BE2C (cell line): Measurements from ENCODE around the gene SLC7A14.

Experiments used
- DNase-seq: peaks from one replicate; pipeline ENCODE4 v3.0.0-alpha.2; 2020
- H3K27me3 ChIP-seq: fragments of 250-450 bp; sonication (Bioruptor Pico); 2 replicates; pipeline ENCODE4 v1.5.1; 2020; ENCODE audit warnings: mild to moderate bottlenecking
- H3K36me3 ChIP-seq: fragments of 250-450 bp; sonication (Bioruptor Pico); 2 replicates; pipeline ENCODE4 v1.5.1; 2020; ENCODE audit warnings: mild to moderate bottlenecking
- H3K4me1 ChIP-seq: fragments of 250-450 bp; sonication (Bioruptor Pico); 2 replicates; pipeline ENCODE4 v1.5.1; 2020
- H3K4me3 ChIP-seq: 2 replicates; pipeline ENCODE4 v1.5.1; 2011; ENCODE audit warnings: low read depth, low read length
- H3K9me3 ChIP-seq: fragments of 250-450 bp; sonication (Bioruptor Pico); 2 replicates; pipeline ENCODE4 v1.5.1; 2020
- TF ChIP-seq, protein P1 (sequence below): IDR thresholded peaks from 2 replicates; pipeline ENCODE4 v1.5.1; 2012; ENCODE audit warnings: mild to moderate bottlenecking, low read depth, low read length

SLC7A14 gene

DNA sequence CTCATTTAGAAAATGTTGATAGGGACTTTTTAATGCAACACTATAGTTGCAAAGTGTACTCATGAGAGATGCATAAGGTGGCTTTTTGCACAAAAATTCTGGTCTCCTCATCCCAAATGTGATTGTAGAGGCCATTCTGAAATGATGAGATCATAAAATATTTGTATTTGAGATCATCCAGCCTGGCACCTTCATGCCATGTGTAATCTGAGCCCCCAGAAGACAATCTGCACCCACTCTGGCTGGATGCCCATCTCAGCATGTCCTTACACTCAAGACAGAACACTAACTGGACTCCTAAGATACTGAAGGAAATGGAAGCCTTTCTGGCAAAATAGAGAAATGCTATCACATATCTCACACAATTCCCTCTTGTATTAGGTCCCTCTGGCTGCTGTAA is 49.2 kb downstream of the SLC7A14 start:
- no peaks in the 10 kb centered on the region for H3K9me3 ChIP-seq
- peaks cover 4% of the 10 kb centered on the region; the same call in 1 of the 2 replicates for H3K36me3 ChIP-seq
- no peak overlapping the region for H3K4me3 ChIP-seq
- TF ChIP-seq, protein P1, sequence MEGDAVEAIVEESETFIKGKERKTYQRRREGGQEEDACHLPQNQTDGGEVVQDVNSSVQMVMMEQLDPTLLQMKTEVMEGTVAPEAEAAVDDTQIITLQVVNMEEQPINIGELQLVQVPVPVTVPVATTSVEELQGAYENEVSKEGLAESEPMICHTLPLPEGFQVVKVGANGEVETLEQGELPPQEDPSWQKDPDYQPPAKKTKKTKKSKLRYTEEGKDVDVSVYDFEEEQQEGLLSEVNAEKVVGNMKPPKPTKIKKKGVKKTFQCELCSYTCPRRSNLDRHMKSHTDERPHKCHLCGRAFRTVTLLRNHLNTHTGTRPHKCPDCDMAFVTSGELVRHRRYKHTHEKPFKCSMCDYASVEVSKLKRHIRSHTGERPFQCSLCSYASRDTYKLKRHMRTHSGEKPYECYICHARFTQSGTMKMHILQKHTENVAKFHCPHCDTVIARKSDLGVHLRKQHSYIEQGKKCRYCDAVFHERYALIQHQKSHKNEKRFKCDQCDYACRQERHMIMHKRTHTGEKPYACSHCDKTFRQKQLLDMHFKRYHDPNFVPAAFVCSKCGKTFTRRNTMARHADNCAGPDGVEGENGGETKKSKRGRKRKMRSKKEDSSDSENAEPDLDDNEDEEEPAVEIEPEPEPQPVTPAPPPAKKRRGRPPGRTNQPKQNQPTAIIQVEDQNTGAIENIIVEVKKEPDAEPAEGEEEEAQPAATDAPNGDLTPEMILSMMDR = no peak
- no peaks in the 10 kb centered on the region for H3K27me3 ChIP-seq
- no peak for DNase-seq
- no peaks in the 10 kb centered on the region; the same call in 1 of the 2 replicates for H3K4me1 ChIP-seq

DNA sequence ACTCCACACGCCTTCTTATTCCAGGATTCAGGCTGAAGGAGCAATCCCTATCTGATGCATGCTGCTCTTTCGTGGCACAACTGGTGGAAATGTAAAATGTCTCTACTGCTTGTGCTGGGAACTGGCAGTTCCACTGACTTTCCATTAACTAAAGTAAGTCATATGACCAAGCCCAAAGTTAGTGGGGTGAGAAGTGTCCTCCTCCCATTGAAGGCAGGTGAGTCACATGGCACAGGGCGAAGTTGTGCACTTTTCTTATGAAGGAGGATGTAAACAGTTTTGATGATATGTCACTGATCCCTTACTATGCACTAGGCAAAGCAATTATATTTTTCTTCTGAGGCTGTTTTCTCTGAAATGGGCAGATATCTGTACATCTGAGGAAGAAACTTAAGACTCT is 51.6 kb downstream of the SLC7A14 start:
- H3K4me3 ChIP-seq = no peak overlapping the region
- H3K27me3 ChIP-seq = no peaks in the 10 kb centered on the region
- peaks cover 4% of the 10 kb centered on the region; the same call in 1 of the 2 replicates for H3K36me3 ChIP-seq
- no peak for DNase-seq
- TF ChIP-seq, protein P1 = no peak
- H3K4me1 ChIP-seq = no peaks in the 10 kb centered on the region; the same call in 1 of the 2 replicates
- H3K9me3 ChIP-seq = no peaks in the 10 kb centered on the region

DNA sequence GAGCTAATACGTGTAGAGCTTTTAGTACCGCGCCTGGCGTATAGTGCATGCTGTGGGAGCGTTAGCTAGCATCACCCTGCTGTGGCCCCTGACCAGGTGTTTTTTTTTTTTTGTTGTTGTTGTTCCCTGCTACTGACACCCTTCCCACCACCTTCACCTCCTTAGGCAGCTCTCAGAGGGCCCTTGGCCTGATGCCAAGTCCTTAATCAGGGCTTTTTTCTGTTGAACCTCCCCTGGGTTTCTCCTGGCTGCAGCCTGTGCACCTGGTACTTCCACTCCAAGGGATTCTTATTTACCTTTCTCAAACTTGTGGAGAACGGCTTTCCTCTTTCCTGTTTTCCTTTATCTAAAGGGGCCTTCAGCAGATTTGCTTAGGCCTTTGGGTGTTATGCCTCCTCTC is 53.3 kb downstream of the SLC7A14 start:
- Histone ChIP-seq H3K9me3 (no peaks in the 10 kb centered on the region), H3K27me3 (no peaks in the 10 kb centered on the region), H3K4me1 (no peaks in the 10 kb centered on the region; the same call in 1 of the 2 replicates), H3K36me3 (peaks cover 4% of the 10 kb centered on the region; the same call in 1 of the 2 replicates), H3K4me3 (no peak overlapping the region)
- TF ChIP-seq, protein P1 = no peak
- no peak for DNase-seq

DNA sequence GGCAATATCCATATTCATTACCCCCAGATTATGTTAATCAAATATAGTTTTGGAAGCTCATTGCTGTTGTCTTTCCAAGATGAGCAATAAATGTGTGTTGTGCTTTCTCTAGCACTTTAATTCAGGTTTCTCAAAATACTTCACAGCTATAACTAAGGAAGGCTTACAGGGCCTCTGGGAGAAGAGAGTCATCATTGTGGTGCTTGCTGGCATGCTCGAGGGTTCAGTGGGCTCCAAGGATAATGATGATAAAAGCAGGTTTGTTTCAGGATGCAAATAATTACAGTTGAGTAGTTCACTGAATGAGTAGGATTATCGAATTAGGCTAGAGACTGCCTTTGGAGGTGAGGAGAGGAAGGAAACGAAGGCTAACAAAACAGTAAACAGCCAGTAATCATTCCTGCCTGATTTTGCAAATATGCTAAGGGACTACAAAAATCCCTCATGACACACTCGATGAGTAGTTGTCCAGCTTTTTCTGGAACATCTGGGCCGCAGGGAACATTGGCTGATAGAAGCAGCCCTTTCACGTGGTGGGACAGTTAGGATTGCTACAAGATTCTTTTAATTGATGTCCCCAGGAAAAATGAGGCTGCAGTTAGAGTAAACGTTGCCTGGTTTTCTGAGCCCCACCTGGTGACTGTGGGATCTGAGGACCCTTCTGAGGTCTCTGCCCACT is 54.1 kb downstream of the SLC7A14 start:
- no peaks in the 10 kb centered on the region for H3K27me3 ChIP-seq
- H3K9me3 ChIP-seq = no peaks in the 10 kb centered on the region
- no peak overlapping the region for H3K4me3 ChIP-seq
- no peaks in the 10 kb centered on the region; the same call in 1 of the 2 replicates for H3K4me1 ChIP-seq
- TF ChIP-seq, protein P1 = no peak
- no peak for DNase-seq
- H3K36me3 ChIP-seq = peaks cover 4% of the 10 kb centered on the region; the same call in 1 of the 2 replicates

DNA sequence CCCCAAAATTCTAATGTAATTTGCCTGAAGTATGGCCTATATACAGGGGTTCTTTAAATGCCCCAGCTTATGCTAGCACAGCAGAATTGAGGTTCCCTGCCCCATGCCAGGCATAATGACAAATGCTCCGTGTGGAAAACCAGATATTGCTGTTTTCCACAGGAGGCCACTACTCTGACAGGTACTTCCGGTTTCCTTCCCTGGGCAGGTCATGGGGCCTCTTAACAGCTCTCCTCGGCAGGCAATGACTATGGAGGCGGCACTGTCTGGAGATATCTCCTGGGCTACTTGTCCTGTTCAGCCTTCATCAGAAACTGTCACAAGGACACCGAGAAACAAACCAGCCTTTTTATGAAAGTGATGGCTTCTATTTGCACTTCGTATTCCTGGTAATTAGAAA is 54.8 kb downstream of the SLC7A14 start:
- Histone ChIP-seq H3K27me3 (no peaks in the 10 kb centered on the region), H3K4me3 (no peak overlapping the region), H3K9me3 (no peaks in the 10 kb centered on the region), H3K36me3 (peaks cover 4% of the 10 kb centered on the region; the same call in 1 of the 2 replicates), H3K4me1 (no peaks in the 10 kb centered on the region; the same call in 1 of the 2 replicates)
- TF ChIP-seq, protein P1 = no peak
- DNase-seq = no peak

DNA sequence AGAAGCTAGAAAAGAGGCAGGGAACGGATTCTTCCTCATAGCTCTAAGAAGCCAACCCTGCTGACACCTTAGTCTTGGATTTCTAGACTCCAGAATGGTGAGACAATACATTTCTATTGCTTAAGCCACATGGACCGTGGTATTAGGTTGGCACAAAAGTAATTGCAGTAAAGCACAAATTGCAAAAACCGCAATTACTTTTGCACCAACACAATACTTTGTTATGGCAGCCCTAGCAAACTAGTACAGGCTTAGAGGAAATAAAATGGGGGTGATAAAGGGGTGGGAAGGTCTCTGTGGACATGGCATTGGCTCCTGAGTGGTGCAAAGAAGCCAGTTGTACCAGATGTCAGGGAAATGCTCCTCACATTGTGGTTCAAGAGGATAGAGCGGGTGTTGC is 56.0 kb downstream of the SLC7A14 start:
- H3K4me1 ChIP-seq = no peaks in the 10 kb centered on the region; the same call in 1 of the 2 replicates
- H3K9me3 ChIP-seq = no peaks in the 10 kb centered on the region
- no peaks in the 10 kb centered on the region for H3K27me3 ChIP-seq
- no peak for DNase-seq
- H3K4me3 ChIP-seq = no peak overlapping the region
- peaks cover 4% of the 10 kb centered on the region; the same call in 1 of the 2 replicates for H3K36me3 ChIP-seq
- TF ChIP-seq, protein P1 = no peak
